ENCODE results near the gene EEIG1.

The EEIG1 gene

DNA sequence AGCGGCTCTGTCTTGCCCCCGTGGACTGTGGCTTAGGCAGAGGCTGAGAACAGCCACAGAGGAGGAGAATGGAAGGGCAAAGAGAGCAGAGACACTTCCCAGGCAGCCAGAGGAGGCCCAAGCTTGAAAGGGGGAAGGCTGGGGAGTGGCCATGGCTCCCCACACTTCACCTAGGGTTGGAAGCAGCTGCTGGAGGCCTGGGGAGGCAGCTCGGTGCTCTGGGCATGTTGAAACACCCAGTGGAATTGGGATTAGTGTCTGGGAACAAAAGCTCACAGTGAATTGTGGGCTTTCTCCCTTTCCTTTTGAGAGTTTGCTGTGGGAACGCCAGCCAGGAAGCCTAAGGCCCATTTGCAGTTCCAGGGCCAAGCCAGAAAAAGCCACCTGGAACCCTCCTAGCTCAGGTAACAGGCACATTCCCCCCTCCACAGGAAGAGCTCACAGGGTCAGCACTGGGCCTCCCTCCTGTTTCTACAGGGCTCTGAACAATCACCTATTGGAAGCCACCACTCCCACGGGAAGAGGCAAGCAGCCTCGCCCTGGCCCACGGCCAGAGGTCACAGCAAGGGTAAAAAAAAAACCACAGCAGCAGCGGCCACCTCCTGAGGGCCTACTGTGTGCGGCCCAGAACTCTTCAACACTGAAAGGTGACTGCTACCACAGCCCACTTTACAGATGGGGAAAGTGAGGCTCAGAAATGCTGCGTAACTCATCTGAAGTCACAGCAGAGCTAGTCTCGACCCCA, 20.2 kb downstream of the EEIG1 start (continued):
- TF ChIP-seq, protein P1, sequence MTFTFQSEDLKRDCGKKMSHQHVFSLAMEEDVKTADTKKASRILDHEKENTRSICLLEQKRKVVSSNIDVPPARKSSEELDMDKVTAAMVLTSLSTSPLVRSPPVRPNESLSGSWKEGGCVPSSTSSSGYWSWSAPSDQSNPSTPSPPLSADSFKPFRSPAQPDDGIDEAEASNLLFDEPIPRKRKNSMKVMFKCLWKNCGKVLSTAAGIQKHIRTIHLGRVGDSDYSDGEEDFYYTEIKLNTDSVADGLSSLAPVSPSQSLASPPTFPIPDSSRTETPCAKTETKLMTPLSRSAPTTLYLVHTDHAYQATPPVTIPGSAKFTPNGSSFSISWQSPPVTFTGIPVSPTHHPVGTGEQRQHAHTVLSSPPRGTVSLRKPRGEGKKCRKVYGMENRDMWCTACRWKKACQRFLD (tag by site-specific recombination; IDR thresholded peaks at IDR 0.05) = no peak
- TF ChIP-seq ZFP41 (tag by site-specific recombination; IDR thresholded peaks at IDR 0.05; ENCODE audit: borderline replicate concordance) = no peak
- no peak for TF ChIP-seq ZFP37 (tag by site-specific recombination; IDR thresholded peaks at IDR 0.05)
- peak; percentile 75 for TF ChIP-seq PRDM1 (tag by site-specific recombination; IDR thresholded peaks at IDR 0.05)
- TF ChIP-seq, protein P2, sequence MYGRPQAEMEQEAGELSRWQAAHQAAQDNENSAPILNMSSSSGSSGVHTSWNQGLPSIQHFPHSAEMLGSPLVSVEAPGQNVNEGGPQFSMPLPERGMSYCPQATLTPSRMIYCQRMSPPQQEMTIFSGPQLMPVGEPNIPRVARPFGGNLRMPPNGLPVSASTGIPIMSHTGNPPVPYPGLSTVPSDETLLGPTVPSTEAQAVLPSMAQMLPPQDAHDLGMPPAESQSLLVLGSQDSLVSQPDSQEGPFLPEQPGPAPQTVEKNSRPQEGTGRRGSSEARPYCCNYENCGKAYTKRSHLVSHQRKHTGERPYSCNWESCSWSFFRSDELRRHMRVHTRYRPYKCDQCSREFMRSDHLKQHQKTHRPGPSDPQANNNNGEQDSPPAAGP (tag by site-specific recombination; IDR thresholded peaks at IDR 0.05) = no peak
- peak; percentile 70 for TF ChIP-seq ZNF341 (tag by site-specific recombination; IDR thresholded peaks at IDR 0.05; ENCODE audit: low read depth)
- TF ChIP-seq ZNF16 (tag by site-specific recombination; IDR thresholded peaks at IDR 0.05; ENCODE audit: low read depth) = no peak
- TF ChIP-seq SP2 (tag by site-specific recombination; IDR thresholded peaks at IDR 0.05) = no peak
- TF ChIP-seq, protein P3, sequence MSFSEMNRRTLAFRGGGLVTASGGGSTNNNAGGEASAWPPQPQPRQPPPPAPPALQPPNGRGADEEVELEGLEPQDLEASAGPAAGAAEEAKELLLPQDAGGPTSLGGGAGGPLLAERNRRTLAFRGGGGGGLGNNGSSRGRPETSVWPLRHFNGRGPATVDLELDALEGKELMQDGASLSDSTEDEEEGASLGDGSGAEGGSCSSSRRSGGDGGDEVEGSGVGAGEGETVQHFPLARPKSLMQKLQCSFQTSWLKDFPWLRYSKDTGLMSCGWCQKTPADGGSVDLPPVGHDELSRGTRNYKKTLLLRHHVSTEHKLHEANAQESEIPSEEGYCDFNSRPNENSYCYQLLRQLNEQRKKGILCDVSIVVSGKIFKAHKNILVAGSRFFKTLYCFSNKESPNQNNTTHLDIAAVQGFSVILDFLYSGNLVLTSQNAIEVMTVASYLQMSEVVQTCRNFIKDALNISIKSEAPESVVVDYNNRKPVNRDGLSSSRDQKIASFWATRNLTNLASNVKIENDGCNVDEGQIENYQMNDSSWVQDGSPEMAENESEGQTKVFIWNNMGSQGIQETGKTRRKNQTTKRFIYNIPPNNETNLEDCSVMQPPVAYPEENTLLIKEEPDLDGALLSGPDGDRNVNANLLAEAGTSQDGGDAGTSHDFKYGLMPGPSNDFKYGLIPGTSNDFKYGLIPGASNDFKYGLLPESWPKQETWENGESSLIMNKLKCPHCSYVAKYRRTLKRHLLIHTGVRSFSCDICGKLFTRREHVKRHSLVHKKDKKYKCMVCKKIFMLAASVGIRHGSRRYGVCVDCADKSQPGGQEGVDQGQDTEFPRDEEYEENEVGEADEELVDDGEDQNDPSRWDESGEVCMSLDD (tag by site-specific recombination; IDR thresholded peaks at IDR 0.05) = no peak
- no peak for TF ChIP-seq ZNF629 (tag by site-specific recombination; IDR thresholded peaks at IDR 0.05)
- no peak for TF ChIP-seq ZNF221 (tag by site-specific recombination; IDR thresholded peaks at IDR 0.05; ENCODE audit: borderline replicate concordance)
- TF ChIP-seq, protein P4, sequence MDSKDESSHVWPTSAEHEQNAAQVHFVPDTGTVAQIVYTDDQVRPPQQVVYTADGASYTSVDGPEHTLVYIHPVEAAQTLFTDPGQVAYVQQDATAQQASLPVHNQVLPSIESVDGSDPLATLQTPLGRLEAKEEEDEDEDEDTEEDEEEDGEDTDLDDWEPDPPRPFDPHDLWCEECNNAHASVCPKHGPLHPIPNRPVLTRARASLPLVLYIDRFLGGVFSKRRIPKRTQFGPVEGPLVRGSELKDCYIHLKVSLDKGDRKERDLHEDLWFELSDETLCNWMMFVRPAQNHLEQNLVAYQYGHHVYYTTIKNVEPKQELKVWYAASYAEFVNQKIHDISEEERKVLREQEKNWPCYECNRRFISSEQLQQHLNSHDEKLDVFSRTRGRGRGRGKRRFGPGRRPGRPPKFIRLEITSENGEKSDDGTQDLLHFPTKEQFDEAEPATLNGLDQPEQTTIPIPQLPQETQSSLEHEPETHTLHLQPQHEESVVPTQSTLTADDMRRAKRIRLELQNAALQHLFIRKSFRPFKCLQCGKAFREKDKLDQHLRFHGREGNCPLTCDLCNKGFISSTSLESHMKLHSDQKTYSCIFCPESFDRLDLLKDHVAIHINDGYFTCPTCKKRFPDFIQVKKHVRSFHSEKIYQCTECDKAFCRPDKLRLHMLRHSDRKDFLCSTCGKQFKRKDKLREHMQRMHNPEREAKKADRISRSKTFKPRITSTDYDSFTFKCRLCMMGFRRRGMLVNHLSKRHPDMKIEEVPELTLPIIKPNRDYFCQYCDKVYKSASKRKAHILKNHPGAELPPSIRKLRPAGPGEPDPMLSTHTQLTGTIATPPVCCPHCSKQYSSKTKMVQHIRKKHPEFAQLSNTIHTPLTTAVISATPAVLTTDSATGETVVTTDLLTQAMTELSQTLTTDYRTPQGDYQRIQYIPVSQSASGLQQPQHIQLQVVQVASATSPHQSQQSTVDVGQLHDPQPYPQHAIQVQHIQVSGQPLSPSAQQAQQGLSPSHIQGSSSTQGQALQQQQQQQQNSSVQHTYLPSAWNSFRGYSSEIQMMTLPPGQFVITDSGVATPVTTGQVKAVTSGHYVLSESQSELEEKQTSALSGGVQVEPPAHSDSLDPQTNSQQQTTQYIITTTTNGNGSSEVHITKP (tag by site-specific recombination; IDR thresholded peaks at IDR 0.05) = 0 out of 2 replicates have a peak, but pooled peaks have one; percentile 23

DNA sequence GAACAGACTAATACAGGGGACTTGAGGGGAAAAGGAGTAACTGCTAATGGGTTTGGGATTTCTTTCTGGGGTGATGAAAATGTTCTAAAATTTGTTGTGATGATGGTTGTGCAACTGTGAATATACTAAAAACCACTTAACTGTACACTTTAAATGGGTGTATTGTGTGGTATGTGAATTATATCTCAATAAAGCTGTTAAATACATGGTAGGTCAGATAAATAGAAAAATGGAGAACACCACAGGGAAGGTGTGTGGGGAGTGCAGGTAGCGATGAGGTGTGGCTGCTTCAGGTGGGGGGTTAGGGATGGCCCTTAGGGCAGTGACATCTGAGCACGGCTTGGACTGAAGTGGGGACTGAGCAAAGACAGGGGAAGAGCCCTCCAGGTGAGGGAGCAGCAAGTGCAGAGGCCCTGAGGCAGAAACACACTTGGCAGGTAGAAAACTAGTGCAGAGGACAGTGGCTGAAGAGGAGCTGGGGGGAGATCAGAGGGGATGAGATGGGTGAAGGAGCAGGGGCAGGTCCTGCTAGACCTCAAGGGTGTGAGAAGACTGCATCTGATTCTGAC, 20.9 kb downstream of the EEIG1 start:
- Histone ChIP-seq H3K36me3 (ENCODE audit: control insufficient read depth in 2 of 2, insufficient read depth in 1 of 2, low read length in 2 of 2) (no peaks in the 10 kb centered on the region), H3K9me3 (ENCODE audit: control insufficient read depth, insufficient read depth, low read depth, low read length) (no peaks in the 10 kb centered on the region), H3K4me1 (ENCODE audit: control insufficient read depth, insufficient read depth, low read length) (peaks cover 11% of the 10 kb centered on the region), H3K27ac (ENCODE audit: extremely low read depth, low read depth, low read length) (no peak overlapping the region), H3K4me3 (ENCODE audit: low read depth, low read length) (no peak overlapping the region)
- TF ChIP-seq, protein P5, sequence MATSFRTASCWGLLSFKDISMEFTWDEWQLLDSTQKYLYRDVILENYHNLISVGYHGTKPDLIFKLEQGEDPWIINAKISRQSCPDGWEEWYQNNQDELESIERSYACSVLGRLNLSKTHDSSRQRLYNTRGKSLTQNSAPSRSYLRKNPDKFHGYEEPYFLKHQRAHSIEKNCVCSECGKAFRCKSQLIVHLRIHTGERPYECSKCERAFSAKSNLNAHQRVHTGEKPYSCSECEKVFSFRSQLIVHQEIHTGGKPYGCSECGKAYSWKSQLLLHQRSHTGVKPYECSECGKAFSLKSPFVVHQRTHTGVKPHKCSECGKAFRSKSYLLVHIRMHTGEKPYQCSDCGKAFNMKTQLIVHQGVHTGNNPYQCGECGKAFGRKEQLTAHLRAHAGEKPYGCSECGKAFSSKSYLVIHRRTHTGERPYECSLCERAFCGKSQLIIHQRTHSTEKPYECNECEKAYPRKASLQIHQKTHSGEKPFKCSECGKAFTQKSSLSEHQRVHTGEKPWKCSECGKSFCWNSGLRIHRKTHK (tag by site-specific recombination; IDR thresholded peaks at IDR 0.05) = no peak
- TF ChIP-seq ZNF664 (tag by site-specific recombination; IDR thresholded peaks at IDR 0.05) = peak; percentile 95
- TF ChIP-seq ZNF654 (tag by site-specific recombination; IDR thresholded peaks at IDR 0.05; ENCODE audit: low read depth) = no peak
- TF ChIP-seq ZNF623 (tag by site-specific recombination; IDR thresholded peaks at IDR 0.05) = peak; percentile 72
- ChIA-PET CTCF (interaction anchor here (0.6 to 9.0 kb wide), 5 partner anchors 13 to 75 kb away, joined by 3 to 135 read pairs (median 6); no protein-coding TSS in a partner anchor), POLR2A (no interaction called here)

Data from HEK293 (cell line).